Transverse colon (tissue), 4 donors: ENCODE measurements around the gene PRPF40A. TPM values are rescaled to one million over a fixed set of nuclear protein-coding genes. Genes with fewer than 3 reads are reported as not detected.
A peak's percentile ranks its signal among the peaks of the same experiment; 100 is the strongest.
"Not testable (repeated sequence)": the region's sequence is repeated elsewhere in the genome, so short reads cannot be mapped to it uniquely, and the experiment has no call there.

Experiments used
- DNase-seq: peaks from one replicate; pipeline ENCODE4 v3.0.0-alpha.2; 2019
- H3K27ac ChIP-seq, 4 donors: fragments of 200-600 bp; sonication (generic); 2 replicates each; pipeline ENCODE4 v1.5.1; 2016 to 2018; ENCODE audit warnings: inconsistent platforms in 4 of 4
- H3K27me3 ChIP-seq: fragments of 200-600 bp; sonication (generic); 2 replicates; pipeline ENCODE4 v1.5.1; 2017; ENCODE audit warnings: inconsistent platforms
- H3K36me3 ChIP-seq, 4 donors: fragments of 200-600 bp; sonication (generic); 2 replicates each; pipeline ENCODE4 v1.5.1; 2017 to 2019; ENCODE audit warnings: inconsistent platforms in 4 of 4
- H3K4me1 ChIP-seq, 4 donors: fragments of 200-600 bp; sonication (generic); 2 replicates each; pipeline ENCODE4 v1.5.1; 2017 to 2020; ENCODE audit warnings: inconsistent platforms in 4 of 4
- H3K4me3 ChIP-seq, 4 donors: fragments of 200-600 bp; sonication (generic); 1 replicate in 1 of 4; 2 replicates in 3 of 4; pipeline versions ENCODE4 v1.5.1 to v1.6.1; 2017 to 2019; ENCODE audit warnings: inconsistent platforms in 4 of 4
- H3K9me3 ChIP-seq, 2 donors: fragments of 200-600 bp; sonication (generic); 2 replicates each; pipeline ENCODE4 v1.5.1; 2017 to 2019; ENCODE audit warnings: inconsistent platforms in 2 of 2
- CTCF ChIP-seq, 5 experiments: fragments of 200-600 bp in 3 of 5; fragments of 450-650 bp in 2 of 5; sonication (generic) in 3 of 5; IDR thresholded peaks; 1 replicate in 2 of 5; 2 replicates in 3 of 5; pipeline ENCODE4 v1.5.1; 2016 to 2017; ENCODE audit warnings: antibody characterized with exemption in 5 of 5, inconsistent platforms in 3 of 5, mild to moderate bottlenecking in 2 of 5, moderate library complexity in 1 of 5
- EP300 ChIP-seq: sonication (generic); formaldehyde crosslinking; IDR thresholded peaks from one replicate; pipeline ENCODE4 v1.6.1; 2017; ENCODE audit warnings: antibody characterized with exemption, low read depth
- POLR2A ChIP-seq: fragments of 450-650 bp; IDR thresholded peaks from one replicate; pipeline ENCODE4 v1.6.1; 2016; ENCODE audit warnings: antibody characterized with exemption, mild to moderate bottlenecking, moderate library complexity
- POLR2AphosphoS5 ChIP-seq, 3 donors: sonication (generic); formaldehyde crosslinking; IDR thresholded peaks; one replicate each; pipeline ENCODE4 v1.6.1; 2016; ENCODE audit warnings: antibody characterized with exemption in 3 of 3
- whole genome bisulfite sequencing, 2 donors: methylation state at CpG; one replicate each; pipeline ENCODE4 v1.1.5; 2018; ENCODE audit warnings: low coverage in 1 of 2; 5-methylcytosine and 5-hydroxymethylcytosine counted together
- in situ Hi-C, 4 donors: fragments of 200-750 bp; cut with MboI; loops; one replicate each; pipeline versions ENCODE4 v1.15.0 to v1.15.1; 2017; ENCODE audit warnings: low sequenced_read_pairs in 3 of 4, low pct_ligation_motif_present in 1 of 4, low pct_unique_long_range_greater_than_20kb in 1 of 4
- intact Hi-C: fragments of 100-400 bp; cut with DNase I; formaldehyde crosslinking; loops from one replicate; pipeline ENCODE4 v1.15.1; 2023; ENCODE audit warnings: low total_unique reads
- total RNA-seq, 4 donors: library from RNA; depleted of rRNA; stranded (reverse); fragments of >200 nt; gene quantifications; one replicate each; pipeline ENCODE4 v1.1.0, GENCODE V29; 2016

Gene PRPF40A
- 100 to 1,000 TPM in 2 of 4 donors, 10 to 100 TPM in 2; 21.7 to 124 (median 104) TPM for total RNA-seq

- H3K36me3 ChIP-seq = peaks cover 0 to 3% (median 0%) of the 10 kb centered on the region in 4 donors
- H3K4me1 ChIP-seq = peaks cover 16 to 43% (median 35%) of the 10 kb centered on the region in 4 donors
- 0 to 1% methylated on average over 9 to 69 of the region's 71 CpGs for WGBS, 2 donors
- H3K9me3 ChIP-seq = no peaks in the 10 kb centered on the region
- intact Hi-C loops = no loop called here
- H3K27me3 ChIP-seq = no peaks in the 10 kb centered on the region
- H3K4me3 ChIP-seq = peak within 1 kb of the TSS; percentile 67 to 98 (median 86)
- TF ChIP-seq POLR2AphosphoS5 (IDR thresholded peaks at IDR 0.05) (peak; percentile 91 to 98 (median 97)), POLR2A (peak; percentile 94), CTCF (IDR thresholded peaks at IDR 0.05) (peak in 3 of 5 experiments; percentile 6 to 29 (median 6)), EP300 (no peak)
- H3K27ac ChIP-seq = peak within 1 kb of the TSS; percentile 96 to 99 (median 98)
- in situ Hi-C loops = no loop called here
- peak; percentile 99 for DNase-seq
Measured at GRCh38 chr2:152717228-152718075, at the start of gene PRPF40A. Gene PRPF40A, minus strand, starts transcription at chr2:152717461. Its CDS starts 22 bp downstream, at chr2:152717439.

GRCh38 chr2:152766928-152767327, 49.7 kb upstream of the PRPF40A start:
- Histone ChIP-seq H3K27ac (no peak overlapping the region), H3K27me3 (no peaks in the 10 kb centered on the region), H3K36me3 (no peaks in the 10 kb centered on the region), H3K4me1 (no peaks in the 10 kb centered on the region), H3K4me3 (no peak overlapping the region), H3K9me3 (no peaks in the 10 kb centered on the region)
- DNase-seq = no peak
- intact Hi-C loops (no loop called here), in situ Hi-C loops (loop anchor here in 1 of 4 donors (25.0 kb wide), 1 partner anchor 745 kb away; no protein-coding TSS in a partner anchor)
- 50 to 78% methylated on average over 1 of the region's 1 CpG for WGBS, 2 donors
- TF ChIP-seq POLR2A (no peak), EP300 (no peak), CTCF (IDR thresholded peaks at IDR 0.05) (no peak), POLR2AphosphoS5 (IDR thresholded peaks at IDR 0.05) (no peak)

- Histone ChIP-seq H3K9me3 (no peaks in the 10 kb centered on the region), H3K27me3 (no peaks in the 10 kb centered on the region), H3K4me1 (no peaks in the 10 kb centered on the region), H3K4me3 (no peak overlapping the region), H3K36me3 (peaks cover 0 to 8% (median 2%) of the 10 kb centered on the region in 4 donors), H3K27ac (no peak overlapping the region)
- intact Hi-C loops (no loop called here), in situ Hi-C loops (loop anchor here in 1 of 4 donors (25.0 kb wide), 1 partner anchor 749 kb away; no protein-coding TSS in a partner anchor)
- WGBS, 2 donors = 82% methylated on average over 1 of the region's 1 CpG; no CpG with 5 or more reads in 1 of the 2 donors
- no peak for TF ChIP-seq POLR2AphosphoS5 (IDR thresholded peaks at IDR 0.05)
- no peak for TF ChIP-seq CTCF (IDR thresholded peaks at IDR 0.05)
- no peak for TF ChIP-seq EP300
- TF ChIP-seq POLR2A = no peak
- no peak for DNase-seq
Measured at GRCh38 chr2:152763651-152764050, 46.4 kb upstream of the PRPF40A start.

GRCh38 chr2:152763208-152763607, 45.9 kb upstream of the PRPF40A start:
- H3K36me3 ChIP-seq, H3K9me3 ChIP-seq, H3K4me3 ChIP-seq, intact Hi-C loops, H3K4me1 ChIP-seq, H3K27ac ChIP-seq, H3K27me3 ChIP-seq, DNase-seq: not testable (repeated sequence)
- 63 to 86% methylated on average over 2 to 4 of the region's 4 CpGs for WGBS, 2 donors
- in situ Hi-C loops = loop anchor here in 1 of 4 donors (25.0 kb wide), 1 partner anchor 749 kb away; no protein-coding TSS in a partner anchor
